Epithelial cell of proximal tubule (primary cell): Measurements from ENCODE around the gene CELA2A. TPM values are rescaled to one million over a fixed set of nuclear protein-coding genes. Genes with fewer than 3 reads are reported as not detected.
"Not testable (repeated sequence)": the region's sequence is repeated elsewhere in the genome, so short reads cannot be mapped to it uniquely, and the experiment has no call there.

Experiments
- DNase-seq: peaks from one replicate; pipeline ENCODE4 v3.0.0-alpha.2; 2011; ENCODE audit warnings: low read depth
- H3K4me3 ChIP-seq: 2 replicates; pipeline ENCODE4 v1.5.1; 2011; ENCODE audit warnings: low read depth, mild to moderate bottlenecking, low read length
- total RNA-seq: library from RNA; depleted of rRNA; stranded (reverse); fragments of >200 nt; gene quantifications from 2 replicates; pipeline ENCODE4 v1.2.3, GENCODE V29; 2015
- TF ChIP-seq, protein P1 (sequence below): conservative IDR thresholded peaks from 2 replicates; pipeline ENCODE4 v1.5.1; 2012; ENCODE audit warnings: low read depth, mild to moderate bottlenecking, low read length

The CELA2A gene
- total RNA-seq, 1 donor from 2014 or later = not detected

DNA sequence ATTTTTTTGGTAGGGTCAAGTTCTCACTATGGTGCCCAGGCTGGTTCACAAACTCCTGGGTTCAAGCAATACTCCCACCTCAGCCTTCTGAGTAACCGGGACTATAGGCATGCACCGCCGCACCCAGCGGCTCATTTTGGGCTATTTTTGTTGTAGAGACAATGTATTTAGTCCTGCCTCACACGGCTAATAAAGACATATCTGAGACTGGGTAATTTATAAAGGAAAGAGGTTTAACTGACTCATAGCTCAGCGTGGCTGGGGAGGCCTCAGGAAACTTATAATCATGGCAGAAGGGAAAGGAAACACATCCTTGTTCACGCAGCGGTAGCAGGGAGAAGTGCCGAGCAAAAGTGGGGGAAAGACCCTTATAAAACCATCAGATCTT, 4.2 kb downstream of the CELA2A start:
- DNase-seq = no peak
- H3K4me3 ChIP-seq = no peak overlapping the region
- TF ChIP-seq, protein P1, sequence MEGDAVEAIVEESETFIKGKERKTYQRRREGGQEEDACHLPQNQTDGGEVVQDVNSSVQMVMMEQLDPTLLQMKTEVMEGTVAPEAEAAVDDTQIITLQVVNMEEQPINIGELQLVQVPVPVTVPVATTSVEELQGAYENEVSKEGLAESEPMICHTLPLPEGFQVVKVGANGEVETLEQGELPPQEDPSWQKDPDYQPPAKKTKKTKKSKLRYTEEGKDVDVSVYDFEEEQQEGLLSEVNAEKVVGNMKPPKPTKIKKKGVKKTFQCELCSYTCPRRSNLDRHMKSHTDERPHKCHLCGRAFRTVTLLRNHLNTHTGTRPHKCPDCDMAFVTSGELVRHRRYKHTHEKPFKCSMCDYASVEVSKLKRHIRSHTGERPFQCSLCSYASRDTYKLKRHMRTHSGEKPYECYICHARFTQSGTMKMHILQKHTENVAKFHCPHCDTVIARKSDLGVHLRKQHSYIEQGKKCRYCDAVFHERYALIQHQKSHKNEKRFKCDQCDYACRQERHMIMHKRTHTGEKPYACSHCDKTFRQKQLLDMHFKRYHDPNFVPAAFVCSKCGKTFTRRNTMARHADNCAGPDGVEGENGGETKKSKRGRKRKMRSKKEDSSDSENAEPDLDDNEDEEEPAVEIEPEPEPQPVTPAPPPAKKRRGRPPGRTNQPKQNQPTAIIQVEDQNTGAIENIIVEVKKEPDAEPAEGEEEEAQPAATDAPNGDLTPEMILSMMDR = no peak

DNA sequence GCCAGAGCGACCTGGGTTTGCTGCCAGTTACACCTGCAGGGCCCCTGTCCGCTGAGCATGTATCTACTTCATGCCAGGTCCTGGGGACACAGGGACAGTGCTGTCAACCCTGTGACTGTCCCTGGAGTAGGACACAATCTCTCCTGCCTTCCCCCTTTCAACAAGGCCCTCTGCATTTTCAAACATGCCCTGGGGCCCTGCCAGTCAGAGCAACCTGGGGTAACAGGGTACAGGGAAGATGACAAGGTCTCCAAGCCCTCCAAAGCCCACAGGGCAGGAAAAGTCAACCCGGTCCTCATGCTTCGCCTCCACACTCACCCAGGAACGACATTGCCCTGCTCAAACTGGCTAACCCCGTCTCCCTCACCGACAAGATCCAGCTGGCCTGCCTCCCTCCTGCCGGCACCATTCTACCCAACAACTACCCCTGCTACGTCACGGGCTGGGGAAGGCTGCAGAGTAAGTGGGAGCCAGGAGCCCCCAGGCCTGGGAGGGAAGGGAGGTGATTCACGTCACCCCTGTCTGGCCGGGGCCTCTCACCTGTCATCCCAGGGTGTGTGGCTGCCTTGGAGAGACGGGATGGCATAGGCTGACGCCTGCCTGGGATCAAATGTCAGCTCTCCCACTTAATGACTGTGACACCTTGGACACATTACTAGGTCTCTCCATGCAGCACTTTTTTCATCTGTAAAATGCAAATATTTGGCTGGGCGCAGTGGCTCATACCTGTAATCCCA, 6.7 kb downstream of the CELA2A start:
- DNase-seq, H3K4me3 ChIP-seq: not testable (repeated sequence)

DNA sequence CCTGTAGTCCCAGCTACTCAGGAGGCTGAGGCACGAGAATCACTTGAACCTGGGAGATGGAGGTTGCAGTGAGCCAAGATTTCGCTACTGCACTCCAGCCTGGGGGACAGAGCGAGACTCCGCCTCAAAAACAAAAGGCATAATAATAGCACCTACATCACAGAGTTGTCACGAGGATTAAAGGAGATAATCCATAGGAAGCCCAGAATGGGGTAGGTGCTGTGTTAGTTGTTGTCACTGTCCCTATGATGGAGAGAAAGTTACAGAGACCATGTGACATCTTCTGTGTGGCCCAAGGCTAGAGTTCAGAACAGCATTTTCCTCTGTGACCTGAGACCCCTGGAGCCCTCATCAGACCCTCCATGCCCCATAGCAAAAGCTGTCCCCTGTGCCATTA, 7.4 kb downstream of the CELA2A start:
- DNase-seq, H3K4me3 ChIP-seq: not testable (repeated sequence)

DNA sequence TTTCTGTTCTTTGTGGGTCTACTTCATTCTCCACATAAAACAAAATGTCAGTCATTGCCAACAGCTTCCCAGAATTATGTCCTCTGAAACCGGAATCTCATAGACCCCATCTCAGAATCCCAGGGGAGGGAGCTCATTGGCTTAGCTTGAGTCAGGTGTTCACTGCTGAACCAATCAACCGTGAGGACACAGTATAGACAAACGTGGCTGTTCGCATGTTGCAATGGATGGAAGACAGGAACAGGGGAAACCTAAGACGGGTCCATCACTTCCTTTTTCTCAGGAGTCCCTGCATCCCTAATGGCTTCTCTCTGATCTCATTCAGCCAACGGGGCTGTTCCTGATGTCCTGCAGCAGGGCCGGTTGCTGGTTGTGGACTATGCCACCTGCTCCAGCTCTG, 9.1 kb downstream of the CELA2A start:
- TF ChIP-seq, protein P1 = no peak
- no peak overlapping the region for H3K4me3 ChIP-seq
- DNase-seq = no peak

DNA sequence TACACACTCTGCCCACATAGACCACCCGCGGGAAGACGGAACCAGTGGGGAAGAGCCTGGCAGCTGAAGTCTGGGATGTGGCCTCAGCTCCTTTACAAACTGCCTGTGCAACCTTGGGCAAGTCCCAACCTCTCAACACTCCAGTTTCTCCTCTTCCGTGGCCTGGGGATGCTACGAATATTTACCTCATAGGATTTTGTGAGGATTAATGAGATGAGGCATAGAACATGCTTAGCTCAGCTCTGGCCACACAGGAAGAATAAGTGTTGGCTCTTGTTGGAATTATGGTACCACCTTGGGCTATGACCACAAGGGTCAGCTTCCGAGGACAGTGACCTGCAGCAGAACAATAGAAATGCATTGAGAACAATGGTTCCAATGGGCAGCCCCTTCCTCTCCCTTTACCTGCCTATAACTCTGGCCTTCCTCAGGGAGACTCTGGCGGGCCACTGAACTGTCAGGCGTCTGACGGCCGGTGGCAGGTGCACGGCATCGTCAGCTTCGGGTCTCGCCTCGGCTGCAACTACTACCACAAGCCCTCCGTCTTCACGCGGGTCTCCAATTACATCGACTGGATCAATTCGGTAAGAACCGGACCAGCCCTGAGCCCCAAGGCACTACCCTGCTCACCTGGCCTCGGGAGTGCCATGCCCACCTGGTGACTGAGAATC, 10.6 kb downstream of the CELA2A start:
- not testable (repeated sequence) for DNase-seq

DNA sequence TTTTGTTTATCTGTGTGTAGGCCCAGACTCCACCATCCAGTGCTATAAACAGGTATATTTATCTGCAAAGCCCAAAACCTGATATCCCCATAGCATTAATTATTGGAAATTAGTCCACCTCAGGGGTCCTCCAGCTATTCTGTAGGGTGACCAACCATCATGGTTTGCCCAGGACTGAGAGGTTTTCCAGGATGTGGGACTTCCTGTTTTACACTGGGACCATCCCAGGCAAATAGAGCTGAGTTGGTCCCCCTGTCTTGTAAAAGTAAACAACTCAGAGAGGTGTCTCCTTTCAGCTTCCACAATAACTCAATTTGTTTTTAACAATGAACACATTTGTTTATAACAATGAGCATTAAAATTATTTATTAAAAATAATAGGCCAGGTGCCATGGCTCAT, 11.6 kb downstream of the CELA2A start:
- H3K4me3 ChIP-seq = no peak overlapping the region
- TF ChIP-seq, protein P1 = no peak
- DNase-seq = no peak

More for the DNA sequence above, 10.6 kb downstream of the CELA2A start:
- not testable (repeated sequence) for H3K4me3 ChIP-seq

DNA sequence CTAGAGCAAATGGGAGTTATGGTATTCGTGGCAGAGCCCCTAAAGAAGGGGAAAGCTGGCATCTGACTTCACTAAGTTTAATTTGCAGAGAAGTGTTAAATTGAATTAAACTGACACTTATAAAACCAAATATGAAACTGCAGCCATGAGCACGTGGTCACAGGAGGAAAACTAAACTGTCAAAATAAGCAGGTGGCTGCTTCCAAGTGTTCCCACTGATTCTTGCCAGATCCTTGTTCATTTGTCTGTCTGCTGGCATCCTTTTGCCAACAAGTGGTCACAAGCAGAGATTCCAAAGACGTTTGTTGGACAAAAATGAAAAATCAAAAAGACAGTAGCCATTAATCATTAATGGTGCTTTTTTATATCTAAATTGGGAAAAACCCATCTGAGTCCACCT, 12.8 kb downstream of the CELA2A start:
- no peak for DNase-seq
- TF ChIP-seq, protein P1 = no peak
- no peak overlapping the region for H3K4me3 ChIP-seq

DNA sequence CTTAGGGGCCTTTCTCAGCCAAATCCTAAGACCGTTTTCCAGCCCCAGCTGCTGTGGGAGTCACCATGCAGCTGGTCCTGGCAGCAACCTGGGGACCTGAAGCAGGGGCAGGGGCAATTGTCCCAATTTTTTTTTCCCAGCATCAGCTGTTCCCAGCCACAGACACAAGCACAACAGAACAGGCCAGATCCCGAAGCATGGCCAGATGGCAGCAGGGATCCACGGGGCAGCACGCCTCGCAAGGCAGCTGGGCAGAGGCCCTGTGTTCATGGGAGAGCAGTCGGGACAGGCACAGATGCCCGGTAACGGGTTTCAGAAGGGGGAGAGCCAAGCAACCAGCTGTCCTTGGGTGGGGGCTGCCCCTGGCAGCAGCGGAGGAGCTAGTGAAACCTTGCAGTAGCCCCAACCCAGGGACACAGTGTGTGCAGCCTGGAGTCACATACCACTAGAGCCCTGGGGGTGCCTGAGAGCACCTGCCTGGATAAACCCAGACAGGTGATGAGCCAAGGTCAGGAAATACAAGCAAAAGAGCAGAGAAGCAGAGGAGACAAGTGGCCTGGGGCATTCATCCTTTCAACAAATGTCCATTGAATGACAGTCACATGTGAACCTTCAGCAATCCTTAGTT, 13.4 kb downstream of the CELA2A start:
- H3K4me3 ChIP-seq, DNase-seq: not testable (repeated sequence)

DNA sequence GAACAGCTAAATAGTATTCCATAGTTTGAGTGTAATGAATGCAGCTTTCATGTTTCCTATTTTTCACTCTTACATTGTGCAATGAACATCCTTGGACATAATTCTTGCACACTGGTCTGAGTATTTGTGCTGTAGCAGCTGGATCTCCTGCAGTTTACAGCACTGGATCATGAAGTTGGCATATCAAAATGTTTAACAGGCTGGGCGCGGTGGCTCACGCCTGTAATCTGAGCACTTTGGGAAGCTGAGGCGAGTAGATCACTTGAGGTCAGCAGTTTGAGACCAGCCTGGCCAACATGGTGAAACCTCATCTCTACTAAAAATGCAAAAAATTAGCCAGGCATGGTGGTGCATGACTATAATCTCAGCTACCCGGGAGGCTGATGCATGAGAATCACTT, 14.5 kb downstream of the CELA2A start:
- DNase-seq, H3K4me3 ChIP-seq: not testable (repeated sequence)

DNA sequence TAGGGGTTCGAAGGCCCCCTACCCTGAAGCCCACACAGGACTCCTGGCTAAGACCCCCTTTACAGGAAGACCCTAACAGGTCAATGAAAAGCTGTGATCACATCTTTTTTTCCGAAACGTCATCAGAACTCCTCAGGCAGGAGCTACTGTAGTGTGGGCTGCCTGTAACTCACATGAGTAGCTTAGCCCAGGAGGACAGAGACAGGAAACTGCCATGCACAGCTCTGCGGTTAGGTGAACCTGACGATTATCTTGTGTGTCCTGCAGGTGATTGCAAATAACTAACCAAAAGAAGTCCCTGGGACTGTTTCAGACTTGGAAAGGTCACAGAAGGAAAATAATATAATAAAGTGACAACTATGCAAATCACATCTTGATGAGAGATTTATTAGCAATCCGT, 15.2 kb downstream of the CELA2A start:
- not testable (repeated sequence) for H3K4me3 ChIP-seq, DNase-seq
